ENCODE results near the gene DOCK2.

- TF ChIP-seq CTCF (IDR thresholded peaks at IDR 0.05; ENCODE audit: insufficient read depth, low read length, poor library complexity, severe bottlenecking) (no peak), EZH2phosphoT487 (conservative IDR thresholded peaks at IDR 0.05; ENCODE audit: low read length) (no peak)
These were observed 177.4 kb downstream of the DOCK2 start for GRCh38 chr5:169814522-169814921.
